ENCODE measurements around the gene VDR.
"Not testable (repeated sequence)": the region's sequence is repeated elsewhere in the genome, so short reads cannot be mapped to it uniquely, and the experiment has no call there.

Gene VDR

GRCh38 chr12:47824198-47824597, 80.6 kb downstream of the VDR start:
- peak; percentile 71 for DNase-seq

- no peak for DNase-seq
These were observed 81.2 kb downstream of the VDR start for GRCh38 chr12:47823422-47824086.

DNA sequence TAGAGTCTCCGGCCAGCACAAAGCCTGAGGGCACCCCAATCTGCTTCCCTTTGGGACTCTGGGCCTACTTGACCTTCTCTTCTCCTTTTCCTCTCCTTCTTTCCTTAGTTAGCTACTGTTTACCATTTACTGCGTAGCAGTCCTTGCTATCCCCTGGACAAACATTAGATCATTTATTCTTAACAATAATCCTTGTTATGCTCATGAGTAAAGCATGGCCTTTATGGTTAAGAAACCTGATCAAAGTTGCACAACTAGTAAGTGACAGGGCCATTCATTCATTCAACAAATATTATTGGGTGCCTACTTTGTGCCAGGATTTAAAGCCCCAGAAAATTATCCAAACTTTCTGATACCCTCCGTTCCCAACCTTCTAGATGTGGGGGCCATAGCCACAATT, 81.9 kb downstream of the VDR start:
- no peak for DNase-seq

DNA sequence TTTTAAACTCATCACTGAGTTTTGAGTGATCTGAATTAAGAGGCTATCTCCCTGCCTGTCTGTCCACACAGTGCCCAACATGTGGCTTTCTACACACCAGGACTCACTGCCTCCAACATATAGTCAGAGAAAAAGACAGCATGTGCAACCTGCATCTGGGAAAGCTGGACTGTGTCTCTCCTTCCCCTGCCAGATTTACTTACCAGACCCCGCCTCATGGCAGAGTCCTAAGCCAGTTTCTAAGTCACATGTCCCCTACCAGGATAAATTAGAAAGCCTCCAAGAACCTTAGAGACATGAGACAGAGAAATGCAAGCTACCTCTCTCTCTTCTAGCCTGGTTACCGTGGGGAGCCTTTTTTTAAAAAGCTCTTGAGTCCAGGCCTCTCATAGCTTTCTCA, 82.4 kb downstream of the VDR start:
- no peak for DNase-seq

- no peak for DNase-seq
These were observed 83.5 kb downstream of the VDR start for GRCh38 chr12:47821346-47821706.

- no peak for DNase-seq
These were observed 84.0 kb downstream of the VDR start for GRCh38 chr12:47820631-47821345.

DNA sequence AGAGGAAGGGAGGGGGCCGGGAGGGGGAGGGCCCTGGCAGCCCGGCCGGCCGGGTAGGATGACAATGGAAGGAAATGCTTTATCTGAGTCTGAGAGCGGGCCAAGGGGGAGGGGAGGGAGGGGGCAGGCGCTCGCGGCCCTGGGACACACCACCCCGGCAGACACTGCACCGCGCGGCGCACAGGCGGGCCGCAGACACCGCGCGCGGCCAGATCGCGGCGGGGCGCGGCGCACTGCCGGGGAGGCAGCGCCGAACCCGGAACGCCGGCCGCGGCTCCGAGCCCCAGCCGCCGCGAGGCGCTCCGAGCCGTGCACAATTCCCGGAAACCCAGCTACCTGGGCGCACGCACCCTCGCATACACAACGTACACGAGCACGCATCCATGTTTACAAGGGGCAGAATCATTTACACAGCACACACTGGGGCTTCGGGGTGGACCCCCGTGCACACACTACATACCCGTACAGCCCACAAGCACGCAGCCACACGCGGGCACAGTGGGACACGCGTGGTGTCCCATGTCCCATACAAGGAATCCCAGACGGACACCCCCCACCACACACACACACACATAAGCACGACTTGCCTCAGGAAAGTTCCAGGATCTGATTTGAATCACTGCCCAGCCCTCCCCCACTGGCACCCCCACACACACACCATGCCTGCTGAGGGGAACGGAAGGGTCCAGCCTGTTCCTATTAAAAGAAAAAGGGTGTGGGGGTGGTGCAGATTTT, 84.7 kb downstream of the VDR start, which contains the start of gene HDAC7:
Gene HDAC7 (minus strand): TSS at position 8 of the 735 bp plus-strand sequence. CDS start 118 bp downstream, outside the sequence.
- DNase-seq, result peak; percentile 69

DNA sequence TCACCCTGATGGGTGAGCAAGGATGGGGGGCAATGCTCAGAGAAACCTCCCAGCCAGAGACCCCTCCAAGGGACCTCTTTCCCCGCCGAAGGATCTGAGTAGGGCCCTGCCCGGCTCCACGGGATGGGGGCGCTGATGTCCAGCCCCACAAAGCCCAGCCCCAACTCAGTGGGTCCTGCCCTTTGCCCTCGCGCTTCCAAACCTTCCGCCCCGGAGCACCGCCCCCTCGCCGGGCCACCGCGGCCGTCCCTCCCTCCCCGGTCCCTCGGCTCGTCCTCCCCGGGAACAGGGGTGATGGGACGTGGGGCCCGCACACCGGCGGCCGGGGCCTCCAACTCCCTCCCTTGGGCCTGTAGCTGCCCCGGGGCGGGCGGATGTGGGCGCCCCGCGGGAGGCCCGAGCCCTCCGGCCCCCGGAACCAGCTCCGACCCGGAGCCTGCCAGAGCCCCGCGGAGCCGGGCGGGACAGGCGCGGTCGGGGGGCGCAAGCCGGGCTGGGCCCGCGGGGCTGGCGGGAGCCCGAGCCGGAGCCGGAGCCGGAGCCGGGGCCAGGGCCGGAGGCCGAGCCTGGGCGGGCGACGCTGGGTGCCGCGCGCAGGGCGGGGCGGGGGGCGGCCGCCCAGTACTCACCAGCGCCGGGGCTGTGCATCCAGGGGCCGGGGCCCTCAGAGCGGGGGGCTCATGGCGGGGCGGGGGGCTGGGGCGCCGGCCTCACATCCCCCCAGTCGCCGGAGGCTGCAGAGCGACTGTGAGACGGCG, 85.5 kb downstream of the VDR start:
- peak; percentile 30 for DNase-seq

DNA sequence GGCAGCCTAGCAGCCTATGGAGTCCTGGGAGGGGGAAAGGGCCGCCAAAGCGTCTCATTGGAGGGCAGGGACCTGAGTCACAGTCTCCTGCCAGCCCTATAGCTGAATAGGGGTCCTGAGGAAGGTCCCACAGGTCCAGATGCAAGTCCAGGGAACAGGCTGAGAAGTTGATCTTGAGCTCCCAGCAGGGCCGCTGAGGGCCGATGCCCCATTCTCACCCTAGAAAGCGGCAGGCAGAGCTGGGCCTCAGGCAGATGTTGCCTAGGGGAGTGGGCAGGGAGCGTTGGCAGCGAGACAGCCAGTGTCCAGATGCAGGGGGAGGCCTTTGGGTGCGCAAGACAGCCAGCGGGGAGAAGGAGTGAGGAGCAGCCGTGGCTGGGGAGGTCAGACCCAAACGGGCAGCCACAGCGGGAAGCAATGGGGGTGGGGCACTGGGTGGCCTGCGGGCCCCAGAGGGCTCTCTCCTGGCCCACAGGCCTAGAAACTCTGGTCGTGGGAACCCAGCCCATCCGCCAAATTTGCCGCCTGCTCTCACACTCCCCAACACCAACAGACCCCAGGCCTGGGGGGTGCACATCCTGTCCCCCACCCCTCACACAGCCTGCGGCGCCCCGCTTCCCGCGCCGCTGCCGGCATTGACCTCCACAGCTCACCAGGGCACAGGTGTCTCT, 86.2 kb downstream of the VDR start:
- DNase-seq, result peak; percentile 34

DNA sequence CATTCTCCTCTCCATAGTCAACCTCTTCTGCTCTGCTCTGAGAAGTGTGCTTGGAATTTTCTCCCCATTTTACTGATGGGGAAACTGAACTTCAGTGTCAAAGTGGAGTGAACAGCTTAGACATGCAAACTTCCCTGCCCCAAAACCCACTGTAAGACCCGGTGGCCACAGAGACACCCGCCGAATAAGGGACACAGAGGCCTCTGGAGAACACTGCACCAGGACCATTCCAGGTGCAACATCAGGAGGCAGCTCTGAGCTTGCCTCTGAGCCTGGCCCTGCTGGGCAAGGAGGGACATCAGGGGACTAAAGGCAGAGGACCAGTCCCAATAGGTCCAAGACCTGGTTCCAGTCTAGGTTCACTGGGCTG, 86.8 kb downstream of the VDR start:
- DNase-seq, result no peak

GRCh38 chr12:47817272-47818006, 87.4 kb downstream of the VDR start:
- no peak for DNase-seq

GRCh38 chr12:47816403-47817271, 88.2 kb downstream of the VDR start:
- DNase-seq, result no peak

DNA sequence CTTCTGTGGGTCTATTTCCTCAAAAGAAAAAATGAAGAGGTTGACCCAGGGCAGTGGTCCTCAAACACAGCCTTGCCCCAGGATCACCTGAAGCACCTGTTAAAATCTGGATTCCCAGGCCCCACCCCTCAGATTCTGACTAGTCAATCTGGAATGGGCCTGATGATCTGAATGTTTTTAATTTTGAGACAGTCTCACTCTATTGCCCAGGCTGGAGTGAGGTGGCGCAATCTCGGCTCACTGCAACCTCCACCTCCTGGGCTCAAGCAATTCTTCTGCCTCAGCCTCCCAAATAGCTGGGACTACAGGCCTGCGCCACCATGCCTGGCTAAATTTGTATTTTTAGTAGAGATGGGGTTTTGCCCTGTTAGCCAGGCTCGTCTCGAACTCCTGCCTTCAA, 89.3 kb downstream of the VDR start:
- DNase-seq, result not testable (repeated sequence)

GRCh38 chr12:47814539-47815170, 90.1 kb downstream of the VDR start:
- no peak for DNase-seq

DNA sequence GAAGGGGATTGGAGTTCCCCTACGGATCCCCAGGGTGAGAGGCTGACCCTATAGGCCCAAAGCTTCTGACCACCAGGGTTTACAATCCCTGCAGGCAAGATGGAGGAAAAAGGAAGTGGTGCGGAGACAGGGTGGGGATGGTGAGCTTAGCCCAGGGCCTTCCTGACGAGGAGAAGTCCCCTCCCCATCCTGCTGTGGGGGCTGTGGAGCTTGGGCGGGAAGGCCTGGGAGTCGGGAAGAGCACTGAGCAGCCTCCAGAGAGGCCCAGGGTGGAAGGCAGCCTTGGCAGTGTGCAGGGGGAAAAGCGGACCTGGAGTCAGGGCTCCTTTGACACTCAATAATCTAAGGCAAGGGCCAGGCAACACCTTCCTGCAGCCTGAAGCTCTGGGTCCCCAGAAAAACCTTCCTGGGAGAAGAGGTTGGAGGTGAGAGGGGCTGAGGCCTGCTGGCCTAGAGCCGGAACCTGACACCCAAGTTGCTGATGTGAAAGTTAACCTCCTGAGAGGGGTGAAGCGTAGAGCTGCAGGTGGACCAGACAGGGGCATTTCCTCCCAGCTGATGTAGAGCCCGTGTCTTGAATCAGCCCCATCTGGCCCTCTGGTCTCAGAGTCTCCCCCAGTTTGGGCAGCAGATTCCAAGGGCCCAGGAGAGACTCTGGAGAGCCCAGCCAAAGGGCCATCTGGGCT, 91.1 kb downstream of the VDR start:
- no peak for DNase-seq

GRCh38 chr12:47812797-47813510, 91.8 kb downstream of the VDR start:
- DNase-seq, result peak; percentile 84

- no peak for DNase-seq
These were observed 93.0 kb downstream of the VDR start for GRCh38 chr12:47811581-47812484.

- DNase-seq, result no peak
These were observed 93.8 kb downstream of the VDR start for GRCh38 chr12:47811072-47811396.
